ENCODE measurements around the gene EPN2.

- TF ChIP-seq, protein P1, sequence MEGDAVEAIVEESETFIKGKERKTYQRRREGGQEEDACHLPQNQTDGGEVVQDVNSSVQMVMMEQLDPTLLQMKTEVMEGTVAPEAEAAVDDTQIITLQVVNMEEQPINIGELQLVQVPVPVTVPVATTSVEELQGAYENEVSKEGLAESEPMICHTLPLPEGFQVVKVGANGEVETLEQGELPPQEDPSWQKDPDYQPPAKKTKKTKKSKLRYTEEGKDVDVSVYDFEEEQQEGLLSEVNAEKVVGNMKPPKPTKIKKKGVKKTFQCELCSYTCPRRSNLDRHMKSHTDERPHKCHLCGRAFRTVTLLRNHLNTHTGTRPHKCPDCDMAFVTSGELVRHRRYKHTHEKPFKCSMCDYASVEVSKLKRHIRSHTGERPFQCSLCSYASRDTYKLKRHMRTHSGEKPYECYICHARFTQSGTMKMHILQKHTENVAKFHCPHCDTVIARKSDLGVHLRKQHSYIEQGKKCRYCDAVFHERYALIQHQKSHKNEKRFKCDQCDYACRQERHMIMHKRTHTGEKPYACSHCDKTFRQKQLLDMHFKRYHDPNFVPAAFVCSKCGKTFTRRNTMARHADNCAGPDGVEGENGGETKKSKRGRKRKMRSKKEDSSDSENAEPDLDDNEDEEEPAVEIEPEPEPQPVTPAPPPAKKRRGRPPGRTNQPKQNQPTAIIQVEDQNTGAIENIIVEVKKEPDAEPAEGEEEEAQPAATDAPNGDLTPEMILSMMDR (IDR thresholded peaks at IDR 0.05) = no peak
- no peak for TF ChIP-seq POLR2A (IDR thresholded peaks at IDR 0.05; ENCODE audit: low read depth)
Measured at GRCh38 chr17:19348081-19348650, 111.0 kb downstream of the EPN2 start.

Data from esophagus muscularis mucosa (tissue), 3 donors.